RWPE2 (cell line): ENCODE measurements around the gene STK38L.

ENCODE experiments used
- ATAC-seq: fragments of 200-7000 bp; cut with Tn5 transposase; 3 replicates; pipeline ENCODE4 v1.9.1; 2021; ENCODE audit warnings: low read depth
- DNase-seq: peaks from one replicate; pipeline ENCODE4 v3.0.0-alpha.2; 2020; ENCODE audit warnings: low spot score
- H3K27ac ChIP-seq: fragments of 450-650 bp; 2 replicates; pipeline ENCODE4 v1.5.1; 2017; ENCODE audit warnings: mild to moderate bottlenecking; ENCODE audit not compliant: poor library complexity, severe bottlenecking
- H3K27me3 ChIP-seq: fragments of 250-450 bp; sonication (Bioruptor Pico); 2 replicates; pipeline ENCODE4 v1.5.1; 2021; ENCODE audit warnings: mild to moderate bottlenecking, moderate library complexity; ENCODE audit not compliant: insufficient read depth, poor library complexity, severe bottlenecking
- H3K36me3 ChIP-seq: fragments of 250-450 bp; sonication (Bioruptor Pico); 2 replicates; pipeline ENCODE4 v1.5.1; 2020; ENCODE audit warnings: low read depth, mild to moderate bottlenecking, moderate library complexity
- H3K4me1 ChIP-seq: fragments of 250-450 bp; sonication (Bioruptor Pico); 2 replicates; pipeline ENCODE4 v1.5.1; 2021; ENCODE audit warnings: mild to moderate bottlenecking, moderate library complexity; ENCODE audit not compliant: insufficient read depth, poor library complexity, severe bottlenecking
- H3K4me3 ChIP-seq: fragments of 250-450 bp; sonication (Bioruptor Pico); 2 replicates; pipeline ENCODE4 v1.5.1; 2021; ENCODE audit warnings: mild to moderate bottlenecking, moderate library complexity; ENCODE audit not compliant: severe bottlenecking
- H3K9me3 ChIP-seq: fragments of 250-450 bp; sonication (Bioruptor Pico); 2 replicates; pipeline ENCODE4 v1.5.1; 2021; ENCODE audit warnings: mild to moderate bottlenecking, moderate library complexity; ENCODE audit not compliant: severe bottlenecking
- TF ChIP-seq, protein P1 (sequence below): fragments of 450-650 bp; IDR thresholded peaks from one replicate; pipeline ENCODE4 v1.5.1; 2017; ENCODE audit warnings: mild to moderate bottlenecking, moderate library complexity; ENCODE audit not compliant: poor library complexity, severe bottlenecking

Gene STK38L

DNA sequence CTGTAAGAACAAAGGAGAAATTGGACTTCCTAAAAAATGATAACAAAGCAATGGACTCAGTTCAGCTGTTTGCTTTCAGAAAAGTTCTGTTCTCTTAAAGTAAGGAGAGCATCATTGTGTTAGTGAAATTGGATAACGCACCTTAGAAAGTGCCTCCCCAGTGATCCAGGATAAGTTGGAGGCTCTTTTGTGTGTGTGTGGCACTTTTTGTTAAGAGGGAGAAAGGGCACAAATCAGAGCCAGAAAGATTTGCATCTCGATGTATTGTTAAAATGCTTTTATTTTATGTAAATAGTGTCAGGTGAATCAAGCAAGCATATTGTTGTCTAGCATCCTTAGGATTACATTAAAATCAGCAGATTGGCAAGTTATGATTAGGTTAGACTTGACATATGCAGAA, 2.1 kb downstream of the STK38L start:
- Histone ChIP-seq H3K27me3 (no peaks in the 10 kb centered on the region), H3K4me3 (peak overlapping the region; percentile 50), H3K9me3 (no peaks in the 10 kb centered on the region), H3K36me3 (no peaks in the 10 kb centered on the region), H3K27ac (no peak overlapping the region), H3K4me1 (peaks cover 11% of the 10 kb centered on the region)
- ATAC-seq (no peak), DNase-seq (no peak)
- TF ChIP-seq, protein P1, sequence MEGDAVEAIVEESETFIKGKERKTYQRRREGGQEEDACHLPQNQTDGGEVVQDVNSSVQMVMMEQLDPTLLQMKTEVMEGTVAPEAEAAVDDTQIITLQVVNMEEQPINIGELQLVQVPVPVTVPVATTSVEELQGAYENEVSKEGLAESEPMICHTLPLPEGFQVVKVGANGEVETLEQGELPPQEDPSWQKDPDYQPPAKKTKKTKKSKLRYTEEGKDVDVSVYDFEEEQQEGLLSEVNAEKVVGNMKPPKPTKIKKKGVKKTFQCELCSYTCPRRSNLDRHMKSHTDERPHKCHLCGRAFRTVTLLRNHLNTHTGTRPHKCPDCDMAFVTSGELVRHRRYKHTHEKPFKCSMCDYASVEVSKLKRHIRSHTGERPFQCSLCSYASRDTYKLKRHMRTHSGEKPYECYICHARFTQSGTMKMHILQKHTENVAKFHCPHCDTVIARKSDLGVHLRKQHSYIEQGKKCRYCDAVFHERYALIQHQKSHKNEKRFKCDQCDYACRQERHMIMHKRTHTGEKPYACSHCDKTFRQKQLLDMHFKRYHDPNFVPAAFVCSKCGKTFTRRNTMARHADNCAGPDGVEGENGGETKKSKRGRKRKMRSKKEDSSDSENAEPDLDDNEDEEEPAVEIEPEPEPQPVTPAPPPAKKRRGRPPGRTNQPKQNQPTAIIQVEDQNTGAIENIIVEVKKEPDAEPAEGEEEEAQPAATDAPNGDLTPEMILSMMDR: no peak

DNA sequence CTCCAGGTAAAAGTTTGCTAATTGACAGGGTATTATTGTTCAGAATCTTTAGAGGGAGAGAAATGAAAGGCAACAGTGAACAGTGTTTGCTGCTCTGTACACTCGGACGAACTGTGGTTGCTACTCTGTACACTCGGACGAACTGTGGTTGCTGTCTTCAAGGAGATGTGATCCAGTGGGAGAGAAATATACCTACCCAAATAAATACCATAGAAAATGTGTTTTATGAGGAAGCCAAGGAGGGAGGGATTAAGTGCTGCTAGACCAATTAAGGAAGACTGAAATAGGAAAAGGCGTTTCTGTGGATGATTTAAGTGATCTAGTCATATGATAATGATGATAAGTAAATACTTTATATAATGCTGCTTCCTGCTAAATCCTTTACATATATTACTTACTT, 2.7 kb downstream of the STK38L start:
- H3K27me3 ChIP-seq: no peaks in the 10 kb centered on the region
- H3K36me3 ChIP-seq: no peaks in the 10 kb centered on the region
- H3K4me3 ChIP-seq: no peak overlapping the region
- peaks cover 11% of the 10 kb centered on the region for H3K4me1 ChIP-seq
- H3K9me3 ChIP-seq: no peaks in the 10 kb centered on the region
- ATAC-seq (0 out of 3 replicates have a peak, but pooled peaks have one; percentile 7), DNase-seq (no peak)
- TF ChIP-seq, protein P1: no peak
- H3K27ac ChIP-seq: no peak overlapping the region

DNA sequence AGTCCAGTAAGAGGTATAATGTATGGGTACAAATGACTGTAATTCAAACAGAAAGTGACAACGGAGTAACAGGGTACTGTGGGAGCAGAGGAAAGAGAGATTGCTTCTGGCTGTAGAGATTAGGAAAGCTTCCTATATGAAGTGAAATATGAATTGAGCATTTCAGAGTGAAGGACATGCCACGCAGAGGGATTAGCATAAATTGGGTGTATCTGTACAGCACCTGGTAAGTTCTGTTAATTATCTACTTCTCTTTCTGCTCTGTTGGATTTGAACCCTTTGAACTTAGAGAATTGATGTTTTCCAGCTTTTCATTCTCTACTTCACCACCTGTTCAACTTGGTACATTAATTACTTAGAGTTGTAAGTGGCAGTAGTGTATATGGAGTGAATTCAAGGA, 8.8 kb downstream of the STK38L start:
- no peak for DNase-seq

DNA sequence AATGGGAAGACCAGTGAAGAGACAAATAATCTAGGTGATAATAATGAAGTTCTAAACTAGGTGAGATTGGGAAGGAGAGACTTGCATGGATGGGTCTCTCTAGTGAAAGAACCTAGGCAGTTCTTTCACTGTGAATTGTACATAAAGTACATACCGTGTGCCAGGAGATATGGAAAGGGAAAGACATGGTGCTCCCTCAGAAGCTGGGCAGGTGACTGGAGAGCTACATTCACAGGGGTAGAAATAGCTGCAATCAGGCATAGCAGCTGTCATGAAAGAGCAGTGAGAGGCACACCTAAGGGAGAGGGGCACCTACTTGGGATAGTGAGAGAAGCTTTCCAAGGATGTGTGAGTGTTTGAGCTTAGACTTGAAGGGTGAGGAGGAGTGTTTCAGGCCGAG, 9.3 kb downstream of the STK38L start:
- H3K27me3 ChIP-seq: no peaks in the 10 kb centered on the region
- H3K36me3 ChIP-seq: no peaks in the 10 kb centered on the region
- H3K27ac ChIP-seq: no peak overlapping the region
- TF ChIP-seq, protein P1: no peak
- no peak for DNase-seq
- H3K9me3 ChIP-seq: no peaks in the 10 kb centered on the region
- H3K4me1 ChIP-seq: no peaks in the 10 kb centered on the region
- ATAC-seq: no peak
- H3K4me3 ChIP-seq: no peak overlapping the region

More for the DNA sequence above, 8.8 kb downstream of the STK38L start:
- H3K27me3 ChIP-seq: no peaks in the 10 kb centered on the region
- H3K9me3 ChIP-seq: no peaks in the 10 kb centered on the region
- H3K4me3 ChIP-seq: no peak overlapping the region
- no peak for ATAC-seq
- TF ChIP-seq, protein P1: no peak
- H3K27ac ChIP-seq: no peak overlapping the region
- H3K36me3 ChIP-seq: no peaks in the 10 kb centered on the region
- no peaks in the 10 kb centered on the region for H3K4me1 ChIP-seq

DNA sequence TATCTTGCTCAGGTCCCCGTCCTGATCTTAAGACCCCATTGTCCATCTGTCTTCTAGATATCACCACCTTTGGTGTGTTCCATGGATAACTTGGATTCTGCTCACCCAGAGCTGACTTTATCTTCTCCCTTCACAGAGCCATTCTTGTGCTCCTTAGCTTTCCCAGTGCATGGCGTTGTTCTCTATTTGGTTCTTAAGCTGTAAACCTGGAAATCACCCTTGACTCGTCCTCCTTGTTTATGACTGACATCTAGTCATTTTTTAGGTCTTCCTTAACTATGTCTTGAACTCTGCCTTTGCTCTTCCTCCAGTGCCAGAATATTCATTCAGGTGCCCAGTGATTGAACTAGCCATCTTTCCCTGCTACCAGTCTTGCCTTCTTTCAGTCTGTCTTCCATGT, 11.7 kb downstream of the STK38L start:
- H3K27me3 ChIP-seq: no peaks in the 10 kb centered on the region
- H3K4me3 ChIP-seq: no peak overlapping the region
- TF ChIP-seq, protein P1: no peak
- H3K27ac ChIP-seq: no peak overlapping the region
- ATAC-seq: no peak
- H3K9me3 ChIP-seq: no peaks in the 10 kb centered on the region
- no peaks in the 10 kb centered on the region for H3K4me1 ChIP-seq
- H3K36me3 ChIP-seq: no peaks in the 10 kb centered on the region
- DNase-seq: no peak
